Measurements from ENCODE around the gene SPATA31E1.

SPATA31E1 gene

DNA sequence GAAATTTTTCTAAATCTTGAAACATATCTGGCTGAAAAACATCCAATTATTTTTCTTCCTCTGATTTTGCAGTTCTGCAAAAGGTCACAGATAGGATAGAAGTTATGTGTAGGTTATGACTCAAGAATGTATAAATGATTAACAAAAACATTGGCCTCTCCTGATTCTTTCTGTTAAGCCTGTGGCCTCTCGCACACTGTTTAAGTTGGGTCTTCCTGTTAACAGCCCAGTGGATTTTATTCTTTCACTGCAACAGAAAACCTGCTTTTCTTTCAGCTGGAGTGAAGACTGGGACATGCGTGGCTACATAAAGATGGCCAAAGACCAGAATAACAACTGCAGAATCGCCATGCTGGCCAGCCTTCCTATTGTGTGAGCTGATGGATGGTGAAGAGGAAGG is 17.1 kb upstream of the SPATA31E1 start:
- Mint-ChIP-seq H3K4me3 (no peak overlapping the region), H3K9me3 (peaks cover 19% of the 10 kb centered on the region), H3K27me3 (ENCODE audit: low read depth) (peaks cover 6% of the 10 kb centered on the region), H3K27ac (peak overlapping the region in 2 of 3 experiments; percentile 39 to 78), H3K4me1 (no peaks in the 10 kb centered on the region), H3K36me3 (ENCODE audit: low read depth) (peaks cover 3% of the 10 kb centered on the region)
- TF ChIP-seq, protein P1, sequence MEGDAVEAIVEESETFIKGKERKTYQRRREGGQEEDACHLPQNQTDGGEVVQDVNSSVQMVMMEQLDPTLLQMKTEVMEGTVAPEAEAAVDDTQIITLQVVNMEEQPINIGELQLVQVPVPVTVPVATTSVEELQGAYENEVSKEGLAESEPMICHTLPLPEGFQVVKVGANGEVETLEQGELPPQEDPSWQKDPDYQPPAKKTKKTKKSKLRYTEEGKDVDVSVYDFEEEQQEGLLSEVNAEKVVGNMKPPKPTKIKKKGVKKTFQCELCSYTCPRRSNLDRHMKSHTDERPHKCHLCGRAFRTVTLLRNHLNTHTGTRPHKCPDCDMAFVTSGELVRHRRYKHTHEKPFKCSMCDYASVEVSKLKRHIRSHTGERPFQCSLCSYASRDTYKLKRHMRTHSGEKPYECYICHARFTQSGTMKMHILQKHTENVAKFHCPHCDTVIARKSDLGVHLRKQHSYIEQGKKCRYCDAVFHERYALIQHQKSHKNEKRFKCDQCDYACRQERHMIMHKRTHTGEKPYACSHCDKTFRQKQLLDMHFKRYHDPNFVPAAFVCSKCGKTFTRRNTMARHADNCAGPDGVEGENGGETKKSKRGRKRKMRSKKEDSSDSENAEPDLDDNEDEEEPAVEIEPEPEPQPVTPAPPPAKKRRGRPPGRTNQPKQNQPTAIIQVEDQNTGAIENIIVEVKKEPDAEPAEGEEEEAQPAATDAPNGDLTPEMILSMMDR (IDR thresholded peaks at IDR 0.05; ENCODE audit: unreplicated experiment in 3 of 3) = no peak

DNA sequence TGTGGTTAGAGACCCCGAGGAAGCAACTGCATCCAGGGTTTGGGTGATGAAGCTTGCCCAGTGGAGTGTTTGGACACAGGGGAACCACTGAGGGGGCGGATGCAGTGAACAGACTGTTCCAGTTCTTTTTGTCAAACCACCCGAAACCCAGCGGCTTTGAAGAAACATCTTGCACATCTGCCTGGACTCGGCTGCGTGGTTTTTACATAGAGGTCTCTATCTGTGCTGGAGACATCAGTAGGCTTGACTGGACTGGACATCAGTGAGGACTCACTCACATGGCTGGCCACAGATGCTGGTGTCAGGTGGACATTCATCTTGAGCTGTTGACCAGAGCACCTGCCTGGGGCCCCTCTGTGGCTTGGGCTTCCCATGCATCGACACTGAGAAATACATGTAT is 15.3 kb upstream of the SPATA31E1 start:
- peaks cover 5% of the 10 kb centered on the region for H3K9me3 Mint-ChIP-seq
- peaks cover 4% of the 10 kb centered on the region for H3K4me1 Mint-ChIP-seq
- no peak overlapping the region for H3K27ac Mint-ChIP-seq
- H3K27me3 Mint-ChIP-seq (ENCODE audit: low read depth) = peaks cover 6% of the 10 kb centered on the region
- TF ChIP-seq, protein P1 (IDR thresholded peaks at IDR 0.05; ENCODE audit: unreplicated experiment in 3 of 3) = no peak
- H3K36me3 Mint-ChIP-seq (ENCODE audit: low read depth) = no peaks in the 10 kb centered on the region
- no peak overlapping the region for H3K4me3 Mint-ChIP-seq

GRCh38 chr9:87868175-87868574 is 14.5 kb upstream of the SPATA31E1 start:
- TF ChIP-seq, protein P1 (IDR thresholded peaks at IDR 0.05; ENCODE audit: unreplicated experiment in 3 of 3) = no peak
- Mint-ChIP-seq H3K9me3 (peaks cover 2% of the 10 kb centered on the region), H3K4me3 (no peak overlapping the region), H3K36me3 (ENCODE audit: low read depth) (no peaks in the 10 kb centered on the region), H3K4me1 (peaks cover 4% of the 10 kb centered on the region), H3K27ac (no peak overlapping the region), H3K27me3 (ENCODE audit: low read depth) (peaks cover 9% of the 10 kb centered on the region)

GRCh38 chr9:87868635-87869034 is 14.0 kb upstream of the SPATA31E1 start:
- H3K4me3 Mint-ChIP-seq = no peak overlapping the region
- H3K27ac Mint-ChIP-seq = peak overlapping the region in 1 of 3 experiments; percentile 11
- H3K36me3 Mint-ChIP-seq (ENCODE audit: low read depth) = no peaks in the 10 kb centered on the region
- TF ChIP-seq, protein P1 (IDR thresholded peaks at IDR 0.05; ENCODE audit: unreplicated experiment in 3 of 3) = no peak
- peaks cover 7% of the 10 kb centered on the region for H3K4me1 Mint-ChIP-seq
- H3K27me3 Mint-ChIP-seq (ENCODE audit: low read depth) = peaks cover 9% of the 10 kb centered on the region
- no peaks in the 10 kb centered on the region for H3K9me3 Mint-ChIP-seq

GRCh38 chr9:87869082-87869481 is 13.6 kb upstream of the SPATA31E1 start:
- Mint-ChIP-seq H3K4me3 (no peak overlapping the region), H3K27ac (peak overlapping the region in 1 of 3 experiments; percentile 11), H3K27me3 (ENCODE audit: low read depth) (peaks cover 9% of the 10 kb centered on the region), H3K9me3 (no peaks in the 10 kb centered on the region), H3K4me1 (peaks cover 12% of the 10 kb centered on the region), H3K36me3 (ENCODE audit: low read depth) (no peaks in the 10 kb centered on the region)
- TF ChIP-seq, protein P1 (IDR thresholded peaks at IDR 0.05; ENCODE audit: unreplicated experiment in 3 of 3) = no peak

DNA sequence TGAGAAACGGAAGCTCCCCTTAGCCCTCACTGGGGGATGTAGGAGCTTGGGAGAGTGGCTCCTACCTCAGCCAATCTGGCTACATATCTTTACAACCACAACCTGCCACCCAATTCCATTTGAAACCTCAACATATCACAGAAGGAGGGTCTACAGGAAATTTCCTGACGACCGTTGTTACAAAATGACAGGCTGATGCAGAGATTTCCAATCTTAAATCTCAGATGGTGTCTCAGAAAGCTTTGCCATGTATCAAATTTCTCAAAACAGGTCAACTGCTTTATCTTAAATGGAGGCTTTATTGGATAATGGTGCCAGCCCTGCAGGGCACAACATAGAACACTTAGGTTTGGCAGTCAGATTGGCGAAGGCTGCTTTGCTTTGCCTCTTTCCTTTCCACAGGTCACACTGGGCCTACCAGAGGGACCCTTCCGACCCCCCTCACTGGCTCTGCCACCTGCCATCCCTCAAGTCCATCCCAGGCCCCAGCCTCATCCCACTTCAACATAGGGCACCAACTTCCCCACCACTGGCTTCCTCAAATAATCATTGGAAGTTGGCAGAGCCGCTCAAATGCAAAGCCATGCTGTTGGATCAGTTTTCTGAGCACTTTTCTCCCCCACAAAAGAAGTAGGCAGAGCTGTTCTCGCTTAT is 11.1 kb upstream of the SPATA31E1 start:
- Mint-ChIP-seq H3K27me3 (ENCODE audit: low read depth) (peaks cover 14% of the 10 kb centered on the region), H3K4me1 (peaks cover 28% of the 10 kb centered on the region), H3K9me3 (no peaks in the 10 kb centered on the region), H3K36me3 (ENCODE audit: low read depth) (no peaks in the 10 kb centered on the region), H3K27ac (peak overlapping the region; percentile 12 to 54 (median 24)), H3K4me3 (no peak overlapping the region)
- TF ChIP-seq, protein P1 (IDR thresholded peaks at IDR 0.05; ENCODE audit: unreplicated experiment in 3 of 3) = no peak

All from nephron (organoid).